Astrocyte of the cerebellum (primary cell): Measurements from ENCODE around the gene NOS2.
"Not testable (repeated sequence)": the region's sequence is repeated elsewhere in the genome, so short reads cannot be mapped to it uniquely, and the experiment has no call there.

ENCODE experiments used
- DNase-seq: peaks from one replicate; pipeline ENCODE4 v3.0.0-alpha.2; 2011; ENCODE audit warnings: low read depth
- H3K4me3 ChIP-seq: 2 replicates; pipeline ENCODE4 v1.5.1; 2011; ENCODE audit warnings: mild to moderate bottlenecking, low read depth, low read length, moderate library complexity
- CTCF ChIP-seq: IDR thresholded peaks from 2 replicates; pipeline ENCODE4 v1.5.1; 2012; ENCODE audit warnings: low read length, low read depth, moderate library complexity, mild to moderate bottlenecking; ENCODE audit errors: missing control alignments
- in situ Hi-C: cut with HindIII; loops from 2 replicates; pipeline ENCODE4 v1.10.0; 2017; ENCODE audit warnings: low sequenced_read_pairs

Gene NOS2

DNA sequence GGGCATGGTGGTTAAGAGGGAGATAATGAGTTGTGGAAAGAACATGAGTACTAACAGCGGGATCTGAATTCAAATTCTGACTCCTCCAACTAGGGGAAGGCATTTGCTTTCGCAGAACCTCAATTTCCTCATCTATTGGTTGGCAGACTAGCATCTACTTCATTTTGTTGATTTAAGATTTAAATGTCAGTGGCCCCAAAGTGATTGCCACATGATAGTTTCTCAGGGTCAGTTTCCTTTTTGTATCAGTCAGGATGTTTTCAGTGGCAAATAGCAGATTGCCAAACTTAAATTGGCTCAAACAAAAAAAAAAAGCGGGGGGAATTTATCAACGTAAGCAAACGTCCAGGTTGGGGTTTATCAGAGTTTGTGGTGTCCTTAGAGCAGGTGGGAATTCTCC, 25.1 kb upstream of the NOS2 start:
- in situ Hi-C loops = no loop called here
- no peak for TF ChIP-seq CTCF
- no peak for DNase-seq
- no peak overlapping the region for H3K4me3 ChIP-seq

DNA sequence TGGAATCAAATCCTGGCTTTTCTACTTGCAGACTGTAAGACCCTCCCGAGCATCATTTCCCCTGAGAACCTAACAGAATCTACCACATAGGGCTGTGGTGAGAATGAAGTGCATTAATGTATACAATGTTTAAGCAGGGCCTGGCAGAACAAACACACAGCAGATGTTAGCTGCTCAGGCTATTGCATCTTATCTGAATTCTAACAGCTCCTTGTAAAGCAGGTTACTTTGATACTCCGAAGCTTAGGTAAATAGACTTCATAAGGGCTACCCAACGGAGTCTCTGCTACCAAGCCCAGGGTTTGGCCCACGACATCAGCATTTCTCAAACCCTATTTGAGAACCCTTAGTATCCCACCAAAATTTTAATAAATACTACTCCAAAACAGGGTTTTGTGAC, 24.4 kb upstream of the NOS2 start:
- no peak for DNase-seq
- H3K4me3 ChIP-seq = no peak overlapping the region
- in situ Hi-C loops = no loop called here
- TF ChIP-seq CTCF = no peak

GRCh38 chr17:27824176-27824715, 23.9 kb upstream of the NOS2 start:
- in situ Hi-C loops = no loop called here
- no peak for TF ChIP-seq CTCF
- DNase-seq = no peak
- no peak overlapping the region for H3K4me3 ChIP-seq

GRCh38 chr17:27822108-27822507, 21.8 kb upstream of the NOS2 start:
- in situ Hi-C loops, DNase-seq, H3K4me3 ChIP-seq: not testable (repeated sequence)

DNA sequence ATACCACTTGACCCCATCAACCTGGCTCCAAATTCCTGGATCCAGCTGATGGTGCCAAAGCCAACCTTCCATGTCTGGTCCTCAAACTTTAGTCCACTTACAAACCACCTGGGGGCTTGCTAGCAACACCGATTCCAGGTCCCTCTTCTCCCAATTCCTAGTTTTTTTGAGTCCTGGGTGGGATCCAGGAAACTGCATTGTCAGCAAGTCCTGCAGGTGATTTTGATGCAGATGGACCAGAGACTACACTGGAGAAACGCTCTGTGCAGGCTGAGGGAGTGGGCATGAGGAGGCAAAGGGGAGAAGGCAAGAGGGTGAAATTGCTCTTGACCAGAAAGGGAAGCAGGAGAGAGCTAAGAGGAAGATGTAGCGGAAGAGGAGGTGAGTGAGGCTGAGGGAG, 21.0 kb upstream of the NOS2 start:
- in situ Hi-C loops = no loop called here
- H3K4me3 ChIP-seq = no peak overlapping the region
- no peak for TF ChIP-seq CTCF
- no peak for DNase-seq

- no peak for DNase-seq
- H3K4me3 ChIP-seq = no peak overlapping the region
- in situ Hi-C loops = no loop called here
- no peak for TF ChIP-seq CTCF
Observed at GRCh38 chr17:27819145-27819544, 18.8 kb upstream of the NOS2 start.

- in situ Hi-C loops = no loop called here
- no peak for TF ChIP-seq CTCF
- H3K4me3 ChIP-seq = no peak overlapping the region
Observed at GRCh38 chr17:27818401-27819105, 18.2 kb upstream of the NOS2 start.

More at GRCh38 chr17:27818401-27819105, 18.2 kb upstream of the NOS2 start:
- DNase-seq = no peak
